Activated CD8-positive, alpha-beta memory T cell treated with anti-CD3 and anti-CD28 coated beads for 4 hours (primary cell): ENCODE data around the gene NOM1.

ENCODE experiments used
- DNase-seq, 2 donors: peaks; one replicate each; pipeline ENCODE4 v3.0.0-alpha.2; 2020; ENCODE audit warnings: low read depth in 2 of 2

Gene NOM1

GRCh38 chr7:156985101-156985992 is 35.8 kb downstream of the NOM1 start:
- no peak for DNase-seq

- no peak for DNase-seq
Measured at GRCh38 chr7:156986378-156986777, 36.9 kb downstream of the NOM1 start.

DNA sequence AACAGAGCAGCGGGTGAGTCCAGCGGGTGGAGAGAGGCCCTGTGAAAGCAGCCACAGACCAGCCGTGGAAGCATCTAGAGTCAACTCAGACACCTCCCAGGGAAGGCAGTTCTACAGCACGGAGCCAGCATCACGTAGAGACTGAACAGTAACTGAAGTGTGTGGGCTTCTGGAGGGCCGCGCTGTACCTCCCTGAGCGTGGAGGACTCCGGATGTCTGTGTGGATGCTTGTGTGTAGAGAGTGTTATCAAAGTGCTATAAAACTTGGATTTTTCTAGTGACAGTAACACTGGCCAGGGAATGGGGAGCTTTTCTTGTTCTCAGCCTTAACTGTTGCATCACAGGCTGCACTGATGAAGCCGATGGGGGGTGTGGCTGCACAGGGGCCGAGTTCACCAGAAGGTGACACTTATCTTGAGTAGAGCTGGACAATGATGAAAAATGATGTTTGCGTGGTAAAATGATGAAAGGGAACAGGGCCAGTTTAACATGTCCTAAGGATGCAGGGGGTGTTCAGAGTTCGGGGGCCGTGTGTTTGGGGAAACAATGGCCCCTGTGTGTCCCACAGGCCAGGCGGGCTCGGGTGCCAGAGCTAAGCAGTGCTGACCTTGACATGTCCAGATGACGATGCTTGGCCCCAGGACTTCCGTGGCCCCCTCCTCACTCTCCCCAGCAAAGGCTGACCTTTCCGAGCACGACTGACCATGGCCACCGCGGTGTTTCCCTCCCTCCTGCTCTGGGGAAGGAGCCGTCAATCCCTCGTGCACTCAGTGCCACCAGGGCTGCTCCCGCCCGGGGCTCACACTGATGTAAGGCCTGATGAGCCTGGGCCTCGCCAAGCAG is 39.1 kb downstream of the NOM1 start:
- no peak for DNase-seq

GRCh38 chr7:156989766-156990535 is 40.4 kb downstream of the NOM1 start:
- no peak for DNase-seq

GRCh38 chr7:156993021-156993924 is 43.8 kb downstream of the NOM1 start:
- DNase-seq: no peak

- no peak for DNase-seq
Measured at GRCh38 chr7:156993925-156994235, 44.4 kb downstream of the NOM1 start.

- DNase-seq: no peak
Measured at GRCh38 chr7:156994417-156994816, 44.9 kb downstream of the NOM1 start.

GRCh38 chr7:156998988-156999957 is 49.8 kb downstream of the NOM1 start:
- DNase-seq: no peak

DNA sequence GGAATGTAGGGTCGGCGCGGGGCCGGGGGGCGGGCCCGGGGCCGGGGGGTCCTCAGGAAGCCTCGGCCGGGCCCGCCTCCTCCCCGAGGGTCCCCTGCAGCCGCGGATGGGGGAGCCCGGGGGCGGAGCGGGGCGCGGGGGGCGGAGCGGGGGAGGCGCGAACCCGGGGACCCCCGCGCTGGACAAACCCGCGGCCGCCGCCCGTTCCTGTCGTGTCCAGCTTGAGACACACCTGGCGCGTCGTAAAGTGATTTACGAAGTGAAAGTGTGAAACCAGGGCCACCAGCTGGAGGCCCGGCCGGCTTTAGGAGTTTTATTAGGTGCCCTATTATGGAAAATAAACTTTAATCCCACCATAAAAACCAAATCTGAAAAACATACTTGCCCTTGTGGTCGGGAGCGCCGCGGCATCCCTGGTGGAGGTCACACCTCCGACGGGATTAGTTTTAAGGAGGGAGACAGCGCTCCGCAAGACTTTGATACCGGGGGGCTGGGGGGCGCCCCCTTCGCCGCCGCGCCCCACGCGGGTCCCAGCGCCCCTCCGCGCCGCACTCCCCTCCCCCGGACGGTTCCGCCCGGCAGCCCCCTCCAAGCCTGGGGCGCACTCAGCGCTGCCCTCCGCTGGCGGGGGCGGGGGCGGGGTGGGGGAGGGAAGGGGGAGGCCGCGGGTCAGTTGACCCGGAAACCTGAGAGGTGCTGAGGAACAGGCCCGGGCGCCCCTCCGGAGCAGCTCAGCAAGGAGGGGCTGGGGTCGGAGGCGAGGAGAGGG is 50.6 kb downstream of the NOM1 start:
- no peak for DNase-seq

GRCh38 chr7:157000741-157001653 is 51.5 kb downstream of the NOM1 start:
- DNase-seq: no peak

- DNase-seq: no peak
Measured at GRCh38 chr7:157001920-157002818, 52.7 kb downstream of the NOM1 start.

DNA sequence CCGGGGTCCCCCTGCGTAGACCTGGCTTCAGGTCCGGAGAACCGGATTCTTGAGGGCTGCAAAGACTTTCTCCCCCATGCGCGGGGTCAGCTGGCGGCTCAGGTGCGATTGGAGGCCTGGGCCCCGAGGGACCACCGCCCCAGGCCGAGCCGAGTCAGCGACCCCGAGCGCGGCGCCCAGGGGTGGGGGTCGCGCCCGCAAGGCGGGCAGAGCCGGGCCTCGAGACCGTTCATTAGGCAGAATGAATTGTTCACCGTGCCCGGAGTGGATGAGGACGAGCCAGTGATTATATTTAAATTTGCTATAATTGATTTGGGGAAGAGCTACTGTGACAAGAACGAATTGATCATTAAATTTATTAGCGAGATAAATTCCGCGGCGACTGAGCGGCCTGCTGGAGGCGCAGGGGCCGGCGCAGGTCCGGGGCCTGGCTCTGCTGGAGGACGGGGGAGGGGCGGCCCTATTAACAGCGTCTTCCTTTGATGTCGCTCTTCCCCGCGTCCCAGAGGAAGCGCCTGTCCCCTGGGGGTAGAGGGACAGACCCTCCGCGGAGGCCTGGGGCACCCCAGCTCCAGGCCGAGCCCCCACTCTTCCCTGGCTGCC is 53.4 kb downstream of the NOM1 start:
- no peak for DNase-seq

GRCh38 chr7:157003445-157003755 is 53.9 kb downstream of the NOM1 start:
- DNase-seq: no peak

DNA sequence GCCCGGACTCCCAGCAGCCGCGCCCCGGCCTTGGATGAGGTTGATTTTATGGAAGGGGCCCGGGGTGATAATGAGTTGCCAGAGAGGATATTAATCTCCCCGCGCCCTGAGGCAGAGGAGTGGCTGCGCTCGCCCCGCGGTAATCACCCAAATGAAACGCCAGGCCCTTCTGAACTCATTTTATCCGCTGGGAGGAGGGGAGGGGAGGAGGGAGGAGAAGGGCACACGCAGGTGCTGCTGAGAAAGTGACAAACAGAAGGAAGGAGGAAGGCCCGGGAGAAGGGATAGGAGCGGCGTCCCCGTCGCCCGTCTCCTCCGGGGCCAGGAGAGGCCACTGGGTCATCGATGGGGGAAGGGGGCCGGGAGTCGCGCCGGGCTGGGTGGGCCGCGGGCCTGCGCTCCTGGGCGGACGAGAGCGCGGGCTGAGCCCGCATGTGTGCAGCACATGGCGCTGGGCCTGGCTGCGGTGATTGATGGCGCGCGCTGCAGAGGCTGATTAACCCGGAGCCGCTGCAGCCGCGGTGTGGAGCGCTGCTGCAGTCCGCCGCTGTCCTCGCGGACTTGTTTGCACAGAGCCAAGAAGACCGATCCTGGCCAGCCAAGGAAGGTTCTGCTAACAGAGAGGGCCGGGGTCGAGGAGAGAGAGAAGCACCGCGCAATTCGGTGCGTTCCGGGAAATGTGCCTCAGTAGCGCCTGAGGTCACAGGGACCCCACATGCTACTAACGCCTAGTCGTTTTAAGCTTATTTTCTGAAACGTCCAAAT is 54.4 kb downstream of the NOM1 start:
- DNase-seq: no peak

GRCh38 chr7:157004521-157005455 is 55.3 kb downstream of the NOM1 start:
- DNase-seq: no peak
